Nephron (organoid): ENCODE measurements around the gene UROD.

ENCODE experiments used
- H3K27ac Mint-ChIP-seq, 3 experiments: 2 replicates each; pipeline ENCODE4 v1.8.0; 2020; ENCODE audit warnings: mixed read lengths in 3 of 3, mild to moderate bottlenecking in 2 of 3, moderate library complexity in 1 of 3
- H3K27me3 Mint-ChIP-seq: 2 replicates; pipeline ENCODE4 v1.8.0; 2021; ENCODE audit warnings: low read depth, mild to moderate bottlenecking, moderate library complexity, mixed read lengths
- H3K36me3 Mint-ChIP-seq: 2 replicates; pipeline ENCODE4 v1.8.0; 2020; ENCODE audit warnings: low read depth, mixed read lengths
- H3K4me1 Mint-ChIP-seq: 2 replicates; pipeline ENCODE4 v1.8.0; 2020; ENCODE audit warnings: mixed read lengths
- H3K4me3 Mint-ChIP-seq, 3 experiments: 2 replicates each; pipeline ENCODE4 v1.8.0; 2020; ENCODE audit warnings: mild to moderate bottlenecking in 3 of 3, mixed read lengths in 3 of 3, moderate library complexity in 2 of 3
- H3K9me3 Mint-ChIP-seq: 2 replicates; pipeline ENCODE4 v1.8.0; 2020; ENCODE audit warnings: mixed read lengths
- CTCF ChIP-seq, 3 experiments: fragments of 200-600 bp; sonication (generic); IDR thresholded peaks; one replicate each; pipeline ENCODE4 v1.5.0; 2021; ENCODE audit warnings: antibody characterized with exemption in 3 of 3; ENCODE audit not compliant: unreplicated experiment in 3 of 3

The UROD gene

GRCh38 chr1:45038240-45038639 is 26.2 kb downstream of the UROD start:
- Mint-ChIP-seq H3K36me3 (peaks cover 8% of the 10 kb centered on the region), H3K4me1 (no peaks in the 10 kb centered on the region), H3K9me3 (no peaks in the 10 kb centered on the region), H3K27me3 (no peaks in the 10 kb centered on the region), H3K27ac (no peak overlapping the region), H3K4me3 (no peak overlapping the region)
- no peak for TF ChIP-seq CTCF (IDR thresholded peaks at IDR 0.05; ENCODE audit: unreplicated experiment in 3 of 3)

- Mint-ChIP-seq H3K4me3 (no peak overlapping the region), H3K27ac (no peak overlapping the region), H3K4me1 (no peaks in the 10 kb centered on the region), H3K36me3 (peaks cover 8% of the 10 kb centered on the region), H3K9me3 (no peaks in the 10 kb centered on the region), H3K27me3 (no peaks in the 10 kb centered on the region)
- no peak for TF ChIP-seq CTCF (IDR thresholded peaks at IDR 0.05; ENCODE audit: unreplicated experiment in 3 of 3)
Measured at GRCh38 chr1:45038661-45039364, 26.8 kb downstream of the UROD start.

- Mint-ChIP-seq H3K9me3 (no peaks in the 10 kb centered on the region), H3K4me1 (no peaks in the 10 kb centered on the region), H3K36me3 (peaks cover 8% of the 10 kb centered on the region), H3K4me3 (no peak overlapping the region), H3K27ac (no peak overlapping the region), H3K27me3 (no peaks in the 10 kb centered on the region)
- TF ChIP-seq CTCF (IDR thresholded peaks at IDR 0.05; ENCODE audit: unreplicated experiment in 3 of 3): no peak
Measured at GRCh38 chr1:45040297-45040696, 28.2 kb downstream of the UROD start.

- TF ChIP-seq CTCF (IDR thresholded peaks at IDR 0.05; ENCODE audit: unreplicated experiment in 3 of 3): no peak
- Mint-ChIP-seq H3K9me3 (no peaks in the 10 kb centered on the region), H3K27me3 (no peaks in the 10 kb centered on the region)
Measured at GRCh38 chr1:45043094-45043493, 31.0 kb downstream of the UROD start.

GRCh38 chr1:45044916-45045315 is 32.9 kb downstream of the UROD start:
- H3K4me1 Mint-ChIP-seq: no peaks in the 10 kb centered on the region
- peaks cover 8% of the 10 kb centered on the region for H3K36me3 Mint-ChIP-seq
- no peaks in the 10 kb centered on the region for H3K27me3 Mint-ChIP-seq
- no peaks in the 10 kb centered on the region for H3K9me3 Mint-ChIP-seq
- H3K27ac Mint-ChIP-seq: no peak overlapping the region
- no peak for TF ChIP-seq CTCF (IDR thresholded peaks at IDR 0.05; ENCODE audit: unreplicated experiment in 3 of 3)
- H3K4me3 Mint-ChIP-seq: no peak overlapping the region

More at GRCh38 chr1:45043094-45043493, 31.0 kb downstream of the UROD start:
- Mint-ChIP-seq H3K4me1 (no peaks in the 10 kb centered on the region), H3K27ac (no peak overlapping the region), H3K36me3 (peaks cover 8% of the 10 kb centered on the region), H3K4me3 (no peak overlapping the region)

GRCh38 chr1:45047032-45047431 is 35.0 kb downstream of the UROD start:
- TF ChIP-seq CTCF (IDR thresholded peaks at IDR 0.05; ENCODE audit: unreplicated experiment in 3 of 3): no peak
- Mint-ChIP-seq H3K27ac (no peak overlapping the region), H3K27me3 (no peaks in the 10 kb centered on the region), H3K4me1 (peaks cover 6% of the 10 kb centered on the region), H3K4me3 (no peak overlapping the region), H3K9me3 (no peaks in the 10 kb centered on the region), H3K36me3 (peaks cover 8% of the 10 kb centered on the region)
